GM18951 (cell line): ENCODE results near the gene PLSCR3.

Experiments
- POLR2A ChIP-seq: IDR thresholded peaks from 4 replicates; pipeline ENCODE4 v1.6.1; 2011; ENCODE audit warnings: mild to moderate bottlenecking; ENCODE audit not compliant: insufficient read length, insufficient read depth; ENCODE audit errors: extremely low read depth
- in situ Hi-C: fragments of 300-500 bp; cut with MboI; formaldehyde crosslinking; loops from one replicate; pipeline ENCODE4 v1.12.0; 2022; ENCODE audit warnings: low sequenced_read_pairs, mixed read lengths, inconsistent platforms; ENCODE audit not compliant: unreplicated experiment

Gene PLSCR3

GRCh38 chr17:7436556-7437368 lies 42.4 kb upstream of the PLSCR3 start:
- TF ChIP-seq POLR2A = peak; percentile 27
- in situ Hi-C loops = no loop called here

DNA sequence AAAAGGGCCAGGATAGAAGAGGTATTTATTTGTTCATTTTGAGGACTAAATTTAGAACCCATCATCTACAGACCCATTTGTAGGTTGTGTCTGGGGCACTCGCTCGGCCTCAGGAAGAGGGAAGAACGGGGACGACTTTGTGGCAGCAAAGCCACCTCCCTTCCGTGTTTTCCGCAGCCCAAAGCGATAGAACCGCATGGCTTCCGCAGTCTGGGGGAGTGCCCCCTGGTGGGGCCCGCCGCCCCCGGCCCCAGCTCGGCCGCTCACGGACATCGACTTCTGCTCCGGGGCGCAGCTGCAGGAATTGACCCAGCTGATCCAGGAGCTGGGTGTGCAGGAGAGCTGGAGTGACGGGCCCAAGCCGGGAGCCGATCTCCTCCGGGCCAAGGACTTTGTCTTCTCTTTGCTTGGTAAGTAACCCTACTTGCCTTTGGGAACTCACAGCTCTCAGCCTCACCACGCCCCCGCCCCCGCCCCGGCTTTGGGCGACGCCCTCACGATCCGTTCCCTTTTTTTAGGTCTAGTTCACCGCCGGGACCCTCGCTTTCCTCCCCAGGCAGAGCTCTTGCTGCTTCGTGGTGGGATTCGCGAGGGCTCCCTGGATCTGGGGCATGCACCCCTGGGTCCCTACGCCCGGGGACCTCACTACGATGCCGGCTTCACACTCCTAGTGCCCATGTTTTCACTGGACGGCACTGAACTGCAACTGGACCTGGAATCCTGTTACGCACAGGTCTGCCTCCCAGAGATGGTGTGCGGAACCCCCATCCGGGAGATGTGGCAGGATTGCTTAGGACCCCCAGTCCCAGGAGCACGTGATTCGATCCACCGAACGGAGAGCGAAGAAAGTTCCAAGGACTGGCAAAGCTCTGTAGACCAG lies 41.6 kb upstream of the PLSCR3 start:
- peak; percentile 39 for TF ChIP-seq POLR2A
- in situ Hi-C loops = no loop called here

DNA sequence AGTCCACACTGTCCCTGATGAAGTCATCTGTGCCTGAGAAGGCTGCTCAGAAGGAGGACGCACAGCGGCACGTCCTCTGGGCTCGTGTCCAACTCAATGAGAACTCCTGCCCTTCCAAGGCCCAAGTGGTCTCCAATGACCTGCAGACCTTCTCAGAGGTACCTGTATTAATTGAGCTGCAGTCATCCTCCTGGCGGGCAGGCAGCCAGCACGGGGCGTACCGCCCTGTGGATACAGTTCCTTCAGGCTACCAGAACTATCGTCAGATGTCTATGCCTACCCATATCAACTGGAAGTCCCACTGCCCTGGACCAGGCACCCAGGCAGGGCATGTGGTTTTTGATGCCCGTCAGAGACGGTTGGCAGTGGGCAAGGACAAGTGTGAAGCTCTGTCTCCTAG lies 38.0 kb upstream of the PLSCR3 start:
- TF ChIP-seq POLR2A = no peak
- in situ Hi-C loops = no loop called here

DNA sequence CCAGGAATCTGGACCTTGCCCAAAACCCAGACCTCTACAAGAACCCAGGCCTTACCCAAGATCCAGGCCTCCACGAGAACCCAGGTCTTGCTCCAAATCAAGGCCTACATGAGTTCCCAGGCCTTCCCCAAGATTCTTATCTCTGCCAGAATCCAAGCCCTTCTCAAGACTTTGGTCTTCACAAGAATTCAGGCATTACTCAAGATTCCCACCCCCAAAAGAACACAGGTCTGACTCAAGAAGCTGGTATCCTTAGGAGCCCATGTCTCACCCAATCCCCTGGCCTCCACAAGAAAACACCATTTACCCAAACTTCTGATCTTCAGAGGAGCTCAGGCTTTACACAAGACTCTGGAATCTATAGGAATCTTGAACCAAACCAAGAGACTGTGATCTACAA lies 36.9 kb upstream of the PLSCR3 start:
- no peak for TF ChIP-seq POLR2A
- in situ Hi-C loops = no loop called here

GRCh38 chr17:7429722-7430121 lies 35.4 kb upstream of the PLSCR3 start:
- TF ChIP-seq POLR2A = no peak
- in situ Hi-C loops = no loop called here

- in situ Hi-C loops = no loop called here
- TF ChIP-seq POLR2A = no peak
These were observed 34.2 kb upstream of the PLSCR3 start, which contains the start of gene SPEM3 for GRCh38 chr17:7428557-7428956. Gene SPEM3 (plus strand): TSS chr17:7428857. CDS start chr17:7428903, 46 bp downstream.

DNA sequence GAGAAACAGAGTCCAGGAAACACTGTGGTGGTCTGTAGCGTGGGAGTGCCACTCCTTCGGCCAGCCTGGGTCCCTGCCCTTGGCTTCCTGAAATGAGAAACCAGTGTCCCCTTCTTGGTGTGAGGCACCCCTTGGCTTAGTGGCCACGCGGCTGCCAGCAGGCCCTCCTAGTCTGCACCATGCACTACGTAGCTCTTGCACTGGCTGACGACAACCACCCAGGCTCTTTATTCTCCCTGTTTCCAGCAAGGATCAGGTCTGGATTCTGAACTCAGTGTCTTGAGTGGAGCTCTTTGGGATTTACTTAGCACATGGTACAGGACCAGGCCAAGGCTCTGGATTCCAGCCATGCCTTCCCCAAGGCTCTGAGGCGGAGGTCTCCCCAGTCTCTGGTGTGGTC lies 33.2 kb upstream of the PLSCR3 start:
- in situ Hi-C loops = no loop called here
- no peak for TF ChIP-seq POLR2A

GRCh38 chr17:7426896-7427489 lies 32.7 kb upstream of the PLSCR3 start:
- in situ Hi-C loops = no loop called here
- TF ChIP-seq POLR2A = no peak

GRCh38 chr17:7426203-7426863 lies 32.0 kb upstream of the PLSCR3 start:
- TF ChIP-seq POLR2A = no peak
- in situ Hi-C loops = no loop called here

- no peak for TF ChIP-seq POLR2A
- in situ Hi-C loops = no loop called here
These were observed 31.4 kb upstream of the PLSCR3 start for GRCh38 chr17:7425756-7426155.

DNA sequence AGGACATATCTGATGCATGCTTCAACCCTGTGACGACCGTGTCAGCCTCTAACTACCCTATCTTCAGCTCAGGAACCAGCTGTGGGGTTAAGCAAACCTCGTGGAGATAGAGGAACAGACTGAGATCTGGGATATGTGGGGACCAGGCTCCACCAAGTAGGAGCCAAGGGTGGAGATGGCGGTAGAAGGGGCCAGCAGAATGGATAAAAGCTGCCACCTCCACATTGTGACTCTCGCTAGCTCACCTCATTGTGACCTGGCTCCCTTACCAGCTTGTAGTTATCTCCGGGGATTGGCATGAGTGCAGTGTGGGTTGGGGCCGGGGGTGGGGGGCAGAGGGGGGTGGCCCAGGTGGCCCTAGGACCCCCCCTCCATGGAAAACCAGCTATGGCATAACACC lies 31.0 kb upstream of the PLSCR3 start, which contains the start of gene SPEM2:
Gene SPEM2 (plus strand): TSS at position 301 of the 400 bp plus-strand sequence. CDS start 73 bp downstream, at position 374.
- no peak for TF ChIP-seq POLR2A
- in situ Hi-C loops = no loop called here

- TF ChIP-seq POLR2A = no peak
- in situ Hi-C loops = no loop called here
These were observed 29.4 kb upstream of the PLSCR3 start for GRCh38 chr17:7423679-7424078.

GRCh38 chr17:7421186-7421585 lies 26.9 kb upstream of the PLSCR3 start:
- TF ChIP-seq POLR2A = no peak
- in situ Hi-C loops = no loop called here
